HepG2 (cell line): Measurements from ENCODE around the gene ARFGEF2. TPM values are rescaled to one million over a fixed set of nuclear protein-coding genes. Genes with fewer than 3 reads are reported as not detected.
A peak's percentile ranks its signal among the peaks of the same experiment; 100 is the strongest.

Experiments used
- ATAC-seq: fragments of 200-7000 bp; cut with Tn5 transposase; 3 replicates; pipeline ENCODE4 v1.9.1; 2020; ENCODE audit warnings: mild to moderate bottlenecking, moderate library complexity
- BruUV-seq: library from RNA; stranded (reverse); fragments of 400-500 nt; replicated peaks from 2 replicates; lab custom pipeline; 2021; lab: Mats Ljungman, UMichigan
- CTCF ChIA-PET: fragments of 300-600 bp; formaldehyde crosslinking; extraction: SDS; loops from one replicate; lab custom pipeline; 2021; ENCODE audit warnings: low total read pairs, inconsistent platforms, low intra/inter-chr PET ratio; lab: Yijun Ruan, JAX
- POLR2A ChIA-PET: fragments of 350-600 bp; sonication (Branson Sonifier 250); formaldehyde crosslinking; loops from one replicate; lab custom pipeline; 2020; ENCODE audit warnings: antibody characterized with exemption, inconsistent platforms; lab: Yijun Ruan, JAX
- DNase-seq: peaks from one replicate; pipeline ENCODE4 v3.0.0-alpha.2; 2015; ENCODE audit warnings: low spot score
- FAIRE-seq: peaks from 3 replicates; lab custom pipeline; 2011; peaks lifted over from hg19 to GRCh38; lab: Jason Lieb, UNC
- H2AFZ ChIP-seq: one replicate; pipeline ENCODE4 v1.6.1; 2011; ENCODE audit warnings: low read length, inconsistent platforms
- H3K27ac ChIP-seq: fragments of 300-600 bp; 3 replicates; pipeline ENCODE4 v1.8.0; 2011; ENCODE audit warnings: mixed run types, mild to moderate bottlenecking, mixed read lengths, low read length, inconsistent platforms; ENCODE audit not compliant: insufficient read depth; ENCODE audit errors: extremely low read length
- H3K27me3 ChIP-seq, 2 experiments: fragments of 200-600 bp in 1 of 2; 2 replicates in 1 of 2; 3 replicates in 1 of 2; pipeline versions ENCODE4 v1.6.0 to v1.8.0; 2011; ENCODE audit warnings: low read length in 2 of 2, mild to moderate bottlenecking in 2 of 2, moderate library complexity in 2 of 2, inconsistent platforms in 1 of 2; ENCODE audit not compliant: insufficient read depth in 2 of 2, control insufficient read depth in 1 of 2
- H3K36me3 ChIP-seq, 2 experiments: fragments of 200-600 bp in 1 of 2; replicated peaks in 1 of 2; 2 replicates in 1 of 2; 3 replicates in 1 of 2; pipeline versions ENCODE4 v1.5.1 to v1.8.0; 2011; ENCODE audit warnings: low read length in 2 of 2, inconsistent platforms in 1 of 2; ENCODE audit not compliant: insufficient read depth in 2 of 2, control insufficient read depth in 1 of 2
- H3K4me1 ChIP-seq: 2 replicates; pipeline ENCODE4 v1.5.1; 2012; ENCODE audit warnings: low read length, inconsistent platforms; ENCODE audit not compliant: insufficient read depth
- H3K4me2 ChIP-seq: 2 replicates; pipeline ENCODE4 v1.6.0; 2011; ENCODE audit warnings: low read depth, low read length, inconsistent platforms
- H3K4me3 ChIP-seq, 3 experiments: fragments of 200-600 bp in 1 of 3; sonication (generic), shearing (Covaris generic) in 1 of 3; replicated peaks in 1 of 3; 2 replicates each; pipeline ENCODE4 v1.5.1; 2011 to 2016; ENCODE audit warnings: low read length in 3 of 3, inconsistent platforms in 2 of 3, low read depth in 2 of 3, mild to moderate bottlenecking in 2 of 3, control low read depth in 1 of 3, mixed read lengths in 1 of 3; ENCODE audit not compliant: insufficient read depth in 1 of 3
- H3K79me2 ChIP-seq: one replicate; pipeline ENCODE4 v1.6.1; 2011; ENCODE audit warnings: low read length, inconsistent platforms; ENCODE audit not compliant: insufficient read depth
- H3K9ac ChIP-seq: 2 replicates; pipeline ENCODE4 v1.6.0; 2011; ENCODE audit warnings: mild to moderate bottlenecking, low read depth, low read length, inconsistent platforms; ENCODE audit not compliant: insufficient read depth
- H3K9me3 ChIP-seq: 2 replicates; pipeline ENCODE4 v1.5.1; 2012; ENCODE audit warnings: mild to moderate bottlenecking, low read length
- H4K20me1 ChIP-seq: 2 replicates; pipeline ENCODE4 v1.6.0; 2011; ENCODE audit warnings: inconsistent platforms, mild to moderate bottlenecking, low read length, moderate library complexity; ENCODE audit not compliant: insufficient read depth
- CEBPB ChIP-seq: IDR thresholded peaks from 2 replicates; pipeline ENCODE4 v1.6.1; 2011; ENCODE audit warnings: low read depth, low read length, improper control_type of control experiment, borderline replicate concordance
- KDM5B ChIP-seq: sonication (generic); formaldehyde crosslinking; IDR thresholded peaks from 2 replicates; pipeline ENCODE4 v1.4.0; 2020; ENCODE audit warnings: missing genetic modification reagents, mild to moderate bottlenecking, borderline replicate concordance
- RBM22 ChIP-seq: fragments of 200-400 bp; formaldehyde crosslinking; optimal IDR thresholded peaks from 2 replicates; pipeline ENCODE3; 2017; ENCODE audit warnings: mild to moderate bottlenecking, low read length, moderate library complexity
- RNF2 ChIP-seq: fragments of 450-650 bp; conservative IDR thresholded peaks from 2 replicates; pipeline ENCODE4 v1.6.1; 2016; ENCODE audit warnings: low read depth
- SMARCE1 ChIP-seq: fragments of 450-650 bp; IDR thresholded peaks from 2 replicates; pipeline ENCODE4 v1.6.1; 2017; ENCODE audit warnings: borderline replicate concordance
- ZFP37 ChIP-seq: sonication (generic); formaldehyde crosslinking; IDR thresholded peaks from 2 replicates; pipeline ENCODE4 v1.4.0; 2020; ENCODE audit warnings: missing genetic modification reagents, borderline replicate concordance
- ZNF180 ChIP-seq: sonication (generic); formaldehyde crosslinking; IDR thresholded peaks from 2 replicates; pipeline ENCODE4 v1.4.0; 2020; ENCODE audit warnings: low read depth, missing genetic modification reagents, borderline replicate concordance
- WGBS: methylation state at CpG from one replicate; pipeline ENCODE4 v1.1.6; 2017; ENCODE audit warnings: low lambda C conversion rate; 5-methylcytosine and 5-hydroxymethylcytosine counted together
- in situ Hi-C: cut with HindIII; loops from 2 replicates; pipeline ENCODE4 v1.10.0; 2017; ENCODE audit warnings: low pct_unique_long_range_greater_than_20kb; ENCODE audit not compliant: extremely low pct_ligation_motif_present
- intact Hi-C: fragments of 100-400 bp; cut with micrococcal nuclease; formaldehyde crosslinking; loops from one replicate; pipeline ENCODE4 v1.10.0; 2022; ENCODE audit not compliant: unreplicated experiment
- polyA plus RNA-seq, 8 experiments: library from polyadenylated mRNA; depleted of rRNA in 3 of 8; stranded (reverse) in 7 of 8; unstranded in 1 of 8; fragments of >200 nt; fragmentation: Illumina TruSeq in 4 of 8; extraction: Trizol in 4 of 8; gene quantifications; 2 replicates each; pipeline versions ENCODE4 v1.2.1 to v1.2.3, GENCODE V29; 2011 to 2016; ENCODE audit warnings: low read depth in 4 of 8, missing spikeins in 1 of 8, mixed read lengths in 1 of 8; ENCODE audit not compliant: insufficient read depth in 1 of 8
- total RNA-seq, 5 experiments: library from RNA; depleted of rRNA; stranded (reverse); fragments of >200 nt; fragmentation: Illumina TruSeq; extraction: Trizol; gene quantifications; 2 replicates each; pipeline ENCODE4 v1.2.3, GENCODE V29; 2016; ENCODE audit warnings: low read depth in 1 of 5
- TF ChIP-seq, protein P1 (sequence below): sonication (generic); formaldehyde crosslinking; IDR thresholded peaks from 2 replicates; pipeline ENCODE4 v1.9.0; 2022; ENCODE audit warnings: missing genetic modification reagents, mild to moderate bottlenecking, borderline replicate concordance

The ARFGEF2 gene
- total and polyA plus RNA-seq, 2 of the 13 experiments (the other 11 are each of a cell fraction or from before 2014, with no cell fraction given), result 44.0 to 60.8 TPM

DNA sequence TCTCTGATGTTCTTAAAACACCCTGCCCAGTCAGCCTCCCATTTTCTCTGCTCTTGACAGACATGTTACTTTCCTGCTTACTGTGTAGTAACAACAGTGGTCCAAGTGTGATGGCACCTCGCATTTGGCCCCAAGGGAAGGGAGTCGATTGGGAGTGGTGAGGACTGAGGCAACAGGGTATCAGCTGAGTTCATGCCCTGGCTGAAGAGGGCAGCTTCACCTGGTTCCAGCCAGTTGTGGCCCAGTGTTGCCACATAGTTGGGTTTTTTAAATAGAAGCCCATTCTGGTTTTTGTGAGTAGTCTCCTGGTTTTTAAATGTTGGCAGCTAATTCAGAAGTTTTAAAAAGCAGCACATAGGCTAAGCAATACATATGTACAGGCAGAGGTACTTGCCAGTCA lies 37.2 kb downstream of the ARFGEF2 start:
- H4K20me1 ChIP-seq, result no peaks in the 10 kb centered on the region
- no peak overlapping the region for H2AFZ ChIP-seq
- no peak overlapping the region for H3K4me2 ChIP-seq
- no peak for FAIRE-seq
- in situ Hi-C loops, result no loop called here
- no peak for DNase-seq
- H3K9me3 ChIP-seq, result no peaks in the 10 kb centered on the region
- intact Hi-C loops, result no loop called here
- H3K4me3 ChIP-seq, result no peak overlapping the region
- WGBS, result 97% methylated on average over 2 of the region's 2 CpGs
- ChIA-PET CTCF (no interaction called here), POLR2A (no interaction called here)
- H3K9ac ChIP-seq, result no peak overlapping the region
- no peak for ATAC-seq
- H3K79me2 ChIP-seq, result no peaks in the 10 kb centered on the region
- no TSS peak for BruUV-seq
- no peaks in the 10 kb centered on the region for H3K4me1 ChIP-seq
- H3K36me3 ChIP-seq, result peaks cover 50 to 68% of the 10 kb centered on the region in 2 experiments
- TF ChIP-seq KDM5B (no peak), ZNF180 (CRISPR knock-in tag) (peak; percentile 78; the same call in 1 of the 2 replicates), ZFP37 (CRISPR knock-in tag) (no peak), RBM22 (peak; percentile 76)
- H3K27me3 ChIP-seq, result no peaks in the 10 kb centered on the region
- no peak overlapping the region for H3K27ac ChIP-seq

DNA sequence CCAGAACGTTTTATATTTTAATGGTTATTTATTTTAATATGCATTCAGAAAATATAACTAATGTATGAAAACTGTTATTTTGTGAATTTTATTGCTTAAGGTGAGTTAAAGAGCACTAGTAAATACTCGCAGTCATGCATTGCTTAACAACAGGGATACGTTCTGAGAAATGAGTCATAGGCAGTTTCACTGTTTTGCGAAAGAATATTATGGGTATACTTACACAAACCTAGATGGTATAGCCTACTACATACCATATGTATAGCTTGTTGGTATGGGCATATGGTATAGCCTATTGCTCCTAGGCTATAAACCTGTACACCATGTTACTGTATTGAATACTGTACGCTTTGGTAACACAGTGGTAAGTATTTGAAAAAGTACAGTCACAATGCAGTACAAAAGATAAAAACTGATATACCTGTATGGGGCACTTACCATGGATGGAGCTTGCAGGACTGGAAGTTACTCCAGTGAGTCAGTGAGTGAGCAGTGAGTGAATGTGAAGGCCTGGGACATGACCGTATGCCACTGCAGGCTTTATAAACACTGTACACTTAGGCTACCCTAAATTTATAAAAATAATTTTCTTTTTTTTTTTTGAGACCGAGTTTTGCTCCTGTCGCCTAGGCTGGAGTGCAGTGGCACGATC lies 38.5 kb downstream of the ARFGEF2 start:
- H3K4me1 ChIP-seq, result no peaks in the 10 kb centered on the region
- in situ Hi-C loops, result no loop called here
- H3K9me3 ChIP-seq, result no peaks in the 10 kb centered on the region
- TF ChIP-seq RNF2, result no peak
- TF ChIP-seq, protein P1, sequence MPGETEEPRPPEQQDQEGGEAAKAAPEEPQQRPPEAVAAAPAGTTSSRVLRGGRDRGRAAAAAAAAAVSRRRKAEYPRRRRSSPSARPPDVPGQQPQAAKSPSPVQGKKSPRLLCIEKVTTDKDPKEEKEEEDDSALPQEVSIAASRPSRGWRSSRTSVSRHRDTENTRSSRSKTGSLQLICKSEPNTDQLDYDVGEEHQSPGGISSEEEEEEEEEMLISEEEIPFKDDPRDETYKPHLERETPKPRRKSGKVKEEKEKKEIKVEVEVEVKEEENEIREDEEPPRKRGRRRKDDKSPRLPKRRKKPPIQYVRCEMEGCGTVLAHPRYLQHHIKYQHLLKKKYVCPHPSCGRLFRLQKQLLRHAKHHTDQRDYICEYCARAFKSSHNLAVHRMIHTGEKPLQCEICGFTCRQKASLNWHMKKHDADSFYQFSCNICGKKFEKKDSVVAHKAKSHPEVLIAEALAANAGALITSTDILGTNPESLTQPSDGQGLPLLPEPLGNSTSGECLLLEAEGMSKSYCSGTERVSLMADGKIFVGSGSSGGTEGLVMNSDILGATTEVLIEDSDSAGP, result no peak
- TF ChIP-seq CEBPB, result peak; percentile 27; the same call in 1 of the 2 replicates
- TF ChIP-seq SMARCE1, result 0 out of 2 replicates have a peak, but pooled peaks have one; percentile 4

More for the DNA sequence above, 38.5 kb downstream of the ARFGEF2 start:
- WGBS, result 95% methylated on average over 9 of the region's 9 CpGs
- Histone ChIP-seq H3K27me3 (no peaks in the 10 kb centered on the region), H3K27ac (no peak overlapping the region), H3K79me2 (no peaks in the 10 kb centered on the region), H3K36me3 (peaks cover 43 to 67% of the 10 kb centered on the region in 2 experiments), H3K4me2 (no peak overlapping the region), H3K4me3 (no peak overlapping the region), H2AFZ (no peak overlapping the region), H4K20me1 (no peaks in the 10 kb centered on the region), H3K9ac (no peak overlapping the region)
- no peak for DNase-seq
- intact Hi-C loops, result no loop called here
- POLR2A ChIA-PET, result no interaction called here
- CTCF ChIA-PET, result no interaction called here
- ATAC-seq, result no peak
- no peak for FAIRE-seq
- BruUV-seq, result no TSS peak
